Spleen (tissue), 11 donors: ENCODE data around the gene TAB2. TPM values are rescaled to one million over a fixed set of nuclear protein-coding genes. Genes with fewer than 3 reads are reported as not detected.

Experiments
- DNase-seq: peaks from one replicate; pipeline ENCODE4 v3.0.0-alpha.2; 2020
- H3K27ac ChIP-seq, 8 donors: fragments of 200-600 bp; sonication (generic) in 7 of 8; 1 replicate in 4 of 8; 2 replicates in 4 of 8; pipeline versions ENCODE4 v1.5.0 to v1.8.0; 2016 to 2021; ENCODE audit warnings: inconsistent platforms in 4 of 8, mild to moderate bottlenecking in 4 of 8, moderate library complexity in 1 of 8
- H3K27me3 ChIP-seq, 7 donors: fragments of 200-600 bp; sonication (generic) in 6 of 7; replicated peaks in 1 of 7; 1 replicate in 4 of 7; 2 replicates in 3 of 7; pipeline versions ENCODE4 v1.5.0 to v1.8.0; 2016 to 2021; ENCODE audit warnings: inconsistent platforms in 3 of 7, mild to moderate bottlenecking in 1 of 7
- H3K36me3 ChIP-seq, 6 donors: fragments of 200-600 bp; sonication (generic) in 5 of 6; 1 replicate in 4 of 6; 2 replicates in 2 of 6; pipeline versions ENCODE4 v1.5.0 to v1.8.0; 2016 to 2021; ENCODE audit warnings: inconsistent platforms in 2 of 6
- H3K4me1 ChIP-seq, 6 donors: fragments of 200-600 bp; sonication (generic) in 5 of 6; 1 replicate in 3 of 6; 2 replicates in 3 of 6; pipeline versions ENCODE4 v1.5.0 to v1.8.0; 2016 to 2021; ENCODE audit warnings: inconsistent platforms in 3 of 6
- H3K4me3 ChIP-seq, 8 donors: fragments of 200-600 bp; sonication (generic) in 7 of 8; 1 replicate in 4 of 8; 2 replicates in 4 of 8; pipeline versions ENCODE4 v1.5.0 to v1.8.0; 2016 to 2021; ENCODE audit warnings: inconsistent platforms in 4 of 8, mild to moderate bottlenecking in 4 of 8, moderate library complexity in 2 of 8
- H3K9me3 ChIP-seq, 8 donors: fragments of 200-600 bp; sonication (generic) in 7 of 8; 1 replicate in 4 of 8; 2 replicates in 4 of 8; pipeline versions ENCODE4 v1.5.0 to v1.8.0; 2016 to 2021; ENCODE audit warnings: inconsistent platforms in 4 of 8
- POLR2A ChIP-seq, 3 donors: fragments of 450-650 bp; IDR thresholded peaks; one replicate each; pipeline ENCODE4 v1.5.1; 2017; ENCODE audit warnings: antibody characterized with exemption in 3 of 3, mild to moderate bottlenecking in 1 of 3
- POLR2AphosphoS5 ChIP-seq, 3 donors: sonication (generic); formaldehyde crosslinking; IDR thresholded peaks; one replicate each; pipeline ENCODE4 v1.5.1; 2017; ENCODE audit warnings: antibody characterized with exemption in 3 of 3
- WGBS, 5 donors: extraction: QIAGEN DNeasy Blood & Tissue Kit in 3 of 5; methylation state at CpG; one replicate each; pipeline versions ENCODE4 v1.1.5 to v1.1.7; 2013 to 2018; 5-methylcytosine and 5-hydroxymethylcytosine counted together
- intact Hi-C: fragments of 100-400 bp; cut with DNase I; formaldehyde crosslinking; loops from one replicate; pipeline ENCODE4 v1.15.0; 2023; ENCODE audit warnings: low total_unique reads
- polyA plus RNA-seq, 3 donors: library from polyadenylated mRNA; stranded (reverse); fragments of 200-250 nt; gene quantifications; one replicate each; pipeline ENCODE4 v1.2.1, GENCODE V29; 2013
- total RNA-seq, 7 donors: library from RNA; depleted of rRNA in 3 of 7; stranded (reverse); fragments of >200 nt in 3 of 7; fragmentation: NEBNext Ultra II Directional in 4 of 7; extraction: Animal tissue kit (Norgen Biotek cat#: 25700) in 4 of 7; gene quantifications; one replicate each; pipeline versions ENCODE4 v1.1.0 to v1.2.1, GENCODE V29; 2016 to 2021
- TF ChIP-seq, protein P1 (sequence below), 11 experiments: fragments of 200-600 bp in 7 of 11; fragments of 450-650 bp in 4 of 11; sonication (generic) in 4 of 11; IDR thresholded peaks in 8 of 11; conservative IDR thresholded peaks in 3 of 11; 1 replicate in 7 of 11; 2 replicates in 4 of 11; pipeline versions ENCODE4 v1.4.0 to v1.8.0; 2016 to 2021; ENCODE audit warnings: antibody characterized with exemption in 11 of 11, inconsistent platforms in 4 of 11, mild to moderate bottlenecking in 1 of 11
- donor health status: healthy with polysubstance abuse.
- donor health status: DM: no; HTN: no; CAD: no; lungs with moderate emphysema.
- donor health status: DM: no; HTN: no; CAD: no.
- donor health status: Bipolar disorder and iron deficiency.
- donor health status: healthy.
- donor health status: DM: no; HTN: no; CAD: no.
- donor health status: DM: yes; HTN: yes; CAD: no.

The TAB2 gene
- total and polyA plus RNA-seq, 10 donors, result 15.4 to 84.1 (median 70.9) TPM

DNA sequence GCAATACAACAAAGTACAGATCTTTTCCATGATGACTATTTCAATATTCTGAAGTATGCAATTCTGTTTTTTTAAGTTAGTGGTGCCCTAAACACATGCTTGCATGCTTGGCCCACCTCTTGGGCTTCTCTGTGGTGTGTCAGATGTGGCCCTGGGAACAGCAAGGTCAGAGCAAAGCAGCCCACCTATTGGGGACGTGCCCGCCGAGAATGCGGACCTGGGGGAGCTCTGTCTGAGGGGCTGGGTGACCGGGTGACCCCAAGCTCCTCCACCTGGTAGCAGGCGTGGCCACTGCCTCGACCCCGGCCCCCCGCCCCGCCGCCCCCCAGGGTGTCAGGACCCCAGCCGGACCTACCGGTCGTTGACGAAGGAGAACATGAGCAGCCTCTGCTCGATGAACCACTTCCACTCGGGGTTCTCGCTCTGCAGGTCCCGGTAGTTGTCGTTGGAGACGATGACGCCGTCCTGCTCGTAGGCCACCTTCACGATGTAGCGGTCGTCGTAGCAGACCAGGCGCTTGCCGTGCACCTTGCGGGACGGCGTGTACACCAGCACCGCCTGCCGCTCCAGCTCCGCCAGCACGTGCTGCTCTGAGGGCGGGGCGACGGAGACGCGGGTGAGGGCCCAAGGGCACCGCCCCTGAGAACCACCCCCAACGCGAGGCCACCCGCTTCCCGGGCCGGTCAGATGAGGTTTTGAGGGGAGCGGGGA, 139.0 kb downstream of the TAB2 start:
- Histone ChIP-seq H3K9me3 (no peaks in the 10 kb centered on the region), H3K4me1 (peaks cover 15 to 40% (median 24%) of the 10 kb centered on the region in 6 donors), H3K27me3 (peaks cover 0 to 4% (median under 1%) of the 10 kb centered on the region in 7 donors), H3K4me3 (no peak overlapping the region), H3K27ac (no peak overlapping the region), H3K36me3 (peaks cover 0 to 96% (median 33%) of the 10 kb centered on the region in 6 donors)
- WGBS, 5 donors, result 95 to 98% (median 96%) methylated on average over 25 to 49 of the region's 49 CpGs
- intact Hi-C loops, result no loop called here
- DNase-seq, result peak; percentile 74
- TF ChIP-seq, protein P1, sequence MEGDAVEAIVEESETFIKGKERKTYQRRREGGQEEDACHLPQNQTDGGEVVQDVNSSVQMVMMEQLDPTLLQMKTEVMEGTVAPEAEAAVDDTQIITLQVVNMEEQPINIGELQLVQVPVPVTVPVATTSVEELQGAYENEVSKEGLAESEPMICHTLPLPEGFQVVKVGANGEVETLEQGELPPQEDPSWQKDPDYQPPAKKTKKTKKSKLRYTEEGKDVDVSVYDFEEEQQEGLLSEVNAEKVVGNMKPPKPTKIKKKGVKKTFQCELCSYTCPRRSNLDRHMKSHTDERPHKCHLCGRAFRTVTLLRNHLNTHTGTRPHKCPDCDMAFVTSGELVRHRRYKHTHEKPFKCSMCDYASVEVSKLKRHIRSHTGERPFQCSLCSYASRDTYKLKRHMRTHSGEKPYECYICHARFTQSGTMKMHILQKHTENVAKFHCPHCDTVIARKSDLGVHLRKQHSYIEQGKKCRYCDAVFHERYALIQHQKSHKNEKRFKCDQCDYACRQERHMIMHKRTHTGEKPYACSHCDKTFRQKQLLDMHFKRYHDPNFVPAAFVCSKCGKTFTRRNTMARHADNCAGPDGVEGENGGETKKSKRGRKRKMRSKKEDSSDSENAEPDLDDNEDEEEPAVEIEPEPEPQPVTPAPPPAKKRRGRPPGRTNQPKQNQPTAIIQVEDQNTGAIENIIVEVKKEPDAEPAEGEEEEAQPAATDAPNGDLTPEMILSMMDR (IDR thresholded peaks at IDR 0.05 in 8 of 11, conservative IDR thresholded peaks at IDR 0.05 in 3 of 11), result no peak
- TF ChIP-seq POLR2AphosphoS5 (IDR thresholded peaks at IDR 0.05), result peak in 2 of 3 donors; percentile 19 to 51
- TF ChIP-seq POLR2A (IDR thresholded peaks at IDR 0.05), result no peak

DNA sequence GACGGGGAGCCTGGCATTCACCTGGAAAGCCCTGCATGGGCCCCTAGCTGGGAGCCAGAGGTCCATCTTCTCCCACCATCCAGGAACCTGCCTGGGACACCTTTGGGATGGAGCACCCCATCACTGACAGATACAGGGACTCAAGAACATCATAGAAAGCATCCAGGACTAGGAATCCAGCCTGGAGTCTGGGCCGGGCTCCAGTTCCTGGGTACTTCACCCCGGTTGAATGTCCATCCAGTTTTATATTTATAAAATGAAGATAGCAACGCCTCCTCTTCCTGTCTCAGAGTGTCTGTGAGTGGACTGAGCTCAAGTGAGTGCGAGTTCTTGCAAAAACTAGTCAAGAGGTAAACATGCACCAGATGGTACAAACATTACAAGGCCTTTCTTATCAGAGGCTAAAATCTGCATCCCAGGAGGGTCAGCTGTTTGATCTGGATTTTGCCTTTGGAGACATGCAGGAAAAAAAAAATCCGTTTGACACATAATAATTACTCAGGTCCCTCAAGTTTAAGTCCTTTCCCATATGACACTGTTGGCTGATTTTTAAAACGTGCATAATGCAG, 139.9 kb downstream of the TAB2 start:
- Histone ChIP-seq H3K4me1 (peaks cover 10 to 32% (median 22%) of the 10 kb centered on the region in 6 donors), H3K27me3 (no peaks in the 10 kb centered on the region), H3K27ac (peak overlapping the region in 1 of 8 donors; percentile 21), H3K4me3 (no peak overlapping the region), H3K36me3 (peaks cover 0 to 96% (median 29%) of the 10 kb centered on the region in 6 donors), H3K9me3 (no peaks in the 10 kb centered on the region)
- 63 to 78% (median 75%) methylated on average over 7 of the region's 7 CpGs for WGBS, 5 donors
- TF ChIP-seq POLR2AphosphoS5 (IDR thresholded peaks at IDR 0.05) (no peak), POLR2A (IDR thresholded peaks at IDR 0.05) (no peak)
- TF ChIP-seq, protein P1 (IDR thresholded peaks at IDR 0.05 in 8 of 11, conservative IDR thresholded peaks at IDR 0.05 in 3 of 11), result no peak
- peak; percentile 25 for DNase-seq
- intact Hi-C loops, result no loop called here

DNA sequence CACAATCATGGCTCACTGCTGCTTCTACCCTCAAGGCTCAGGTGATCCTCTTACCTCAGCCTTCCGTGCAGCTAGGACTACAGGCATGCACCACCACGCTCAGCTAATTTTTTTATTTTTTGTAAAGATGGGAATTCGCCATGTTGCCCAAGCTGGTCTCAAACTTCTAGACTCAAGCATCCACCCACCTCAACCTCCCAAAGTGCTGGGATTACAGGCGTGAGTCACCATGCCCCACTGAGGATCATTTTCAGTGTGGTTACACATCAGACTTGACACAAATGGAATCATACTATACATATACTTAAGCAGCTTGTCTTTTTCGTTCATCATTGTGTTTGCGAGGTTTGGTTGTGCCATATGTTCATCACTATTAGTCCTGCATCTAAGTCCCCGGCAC, 140.7 kb downstream of the TAB2 start:
- intact Hi-C loops, result no loop called here
- TF ChIP-seq POLR2A (IDR thresholded peaks at IDR 0.05) (no peak), POLR2AphosphoS5 (IDR thresholded peaks at IDR 0.05) (no peak)
- TF ChIP-seq, protein P1 (IDR thresholded peaks at IDR 0.05 in 8 of 11, conservative IDR thresholded peaks at IDR 0.05 in 3 of 11), result no peak
- no peak overlapping the region for H3K4me3 ChIP-seq
- H3K27me3 ChIP-seq, result no peaks in the 10 kb centered on the region
- no peaks in the 10 kb centered on the region for H3K9me3 ChIP-seq
- peak; percentile 21 for DNase-seq
- H3K4me1 ChIP-seq, result peaks cover 10 to 27% (median 22%) of the 10 kb centered on the region in 6 donors
- peaks cover 0 to 98% (median 28%) of the 10 kb centered on the region in 6 donors for H3K36me3 ChIP-seq
- H3K27ac ChIP-seq, result no peak overlapping the region
- WGBS, 5 donors, result 94 to 97% (median 96%) methylated on average over 7 of the region's 7 CpGs

DNA sequence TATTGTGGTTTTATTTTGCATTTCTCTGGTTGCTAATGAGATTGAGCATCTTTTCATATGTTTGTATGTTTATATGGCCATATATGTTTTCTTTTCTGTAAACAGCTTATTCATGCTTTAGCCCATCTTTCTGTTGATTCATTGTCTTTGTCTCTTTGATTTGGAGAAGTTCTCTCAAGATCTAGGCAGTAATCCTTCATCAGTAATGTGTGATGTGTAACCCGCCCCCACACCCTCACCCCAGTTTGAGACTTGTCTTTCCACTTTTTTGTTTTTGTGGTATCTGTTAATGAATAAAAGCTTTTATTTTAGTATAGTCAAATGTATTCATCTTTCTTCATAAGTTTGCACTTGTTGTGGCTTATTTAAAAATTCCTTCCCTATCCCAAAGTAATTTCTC, 141.3 kb downstream of the TAB2 start:
- DNase-seq, result no peak
- H3K4me1 ChIP-seq, result peaks cover 10 to 22% (median 17%) of the 10 kb centered on the region in 6 donors
- no peaks in the 10 kb centered on the region for H3K9me3 ChIP-seq
- no peak overlapping the region for H3K27ac ChIP-seq
- WGBS, 5 donors, result 75 to 96% (median 85%) methylated on average over 1 of the region's 1 CpG
- H3K4me3 ChIP-seq, result no peak overlapping the region
- peaks cover 0 to 98% (median 28%) of the 10 kb centered on the region in 6 donors for H3K36me3 ChIP-seq
- intact Hi-C loops, result no loop called here
- no peak for TF ChIP-seq POLR2A (IDR thresholded peaks at IDR 0.05)
- TF ChIP-seq, protein P1 (IDR thresholded peaks at IDR 0.05 in 8 of 11, conservative IDR thresholded peaks at IDR 0.05 in 3 of 11), result no peak
- no peak for TF ChIP-seq POLR2AphosphoS5 (IDR thresholded peaks at IDR 0.05)
- no peaks in the 10 kb centered on the region for H3K27me3 ChIP-seq
